Neural progenitor cell (in vitro differentiated cells): ENCODE results near the gene KCTD2.

ENCODE experiments used
- EZH2phosphoT487 ChIP-seq: fragments of 200-600 bp; sonication (generic); IDR thresholded peaks from 2 replicates; pipeline ENCODE4 v1.6.1; 2017; ENCODE audit warnings: antibody characterized with exemption
- TF ChIP-seq, protein P1 (sequence below): fragments of 200-600 bp; sonication (generic); IDR thresholded peaks from 2 replicates; pipeline ENCODE4 v1.5.1; 2017; ENCODE audit warnings: antibody characterized with exemption, mild to moderate bottlenecking

DNA sequence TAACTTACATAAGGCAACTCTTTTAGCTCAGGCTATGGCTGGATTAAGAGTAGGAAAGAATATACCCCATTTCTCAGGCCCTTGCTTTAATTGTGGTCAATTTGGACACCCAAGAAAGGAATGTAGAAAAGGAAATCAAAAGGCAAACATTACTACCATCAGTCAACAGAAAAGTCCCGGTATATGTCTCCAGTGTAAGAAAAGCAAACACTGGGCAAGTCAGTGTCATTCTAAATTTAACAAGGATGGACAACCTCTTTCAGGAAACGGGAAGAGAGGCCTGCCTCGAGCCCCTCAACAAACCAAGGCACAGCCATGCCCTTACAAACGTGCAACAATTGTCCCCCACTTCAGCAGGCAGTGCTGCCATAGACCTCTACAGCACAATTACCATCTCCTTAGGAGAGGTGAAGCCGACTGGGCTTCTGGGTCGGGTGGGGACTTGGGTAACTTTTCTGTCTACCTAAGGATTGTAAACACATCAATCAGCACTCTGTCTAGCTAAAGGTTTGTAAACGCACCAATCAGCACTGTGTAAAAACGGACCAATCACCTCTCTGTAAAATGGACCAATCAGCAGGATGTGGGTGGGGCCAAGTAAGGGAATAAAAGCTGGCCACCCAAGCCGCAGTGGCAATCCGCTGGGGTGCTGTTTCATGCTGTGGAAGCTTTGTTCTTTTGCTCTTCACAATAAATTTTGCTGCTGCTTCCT is 22.2 kb upstream of the KCTD2 start:
- TF ChIP-seq EZH2phosphoT487 = no peak
- TF ChIP-seq, protein P1, sequence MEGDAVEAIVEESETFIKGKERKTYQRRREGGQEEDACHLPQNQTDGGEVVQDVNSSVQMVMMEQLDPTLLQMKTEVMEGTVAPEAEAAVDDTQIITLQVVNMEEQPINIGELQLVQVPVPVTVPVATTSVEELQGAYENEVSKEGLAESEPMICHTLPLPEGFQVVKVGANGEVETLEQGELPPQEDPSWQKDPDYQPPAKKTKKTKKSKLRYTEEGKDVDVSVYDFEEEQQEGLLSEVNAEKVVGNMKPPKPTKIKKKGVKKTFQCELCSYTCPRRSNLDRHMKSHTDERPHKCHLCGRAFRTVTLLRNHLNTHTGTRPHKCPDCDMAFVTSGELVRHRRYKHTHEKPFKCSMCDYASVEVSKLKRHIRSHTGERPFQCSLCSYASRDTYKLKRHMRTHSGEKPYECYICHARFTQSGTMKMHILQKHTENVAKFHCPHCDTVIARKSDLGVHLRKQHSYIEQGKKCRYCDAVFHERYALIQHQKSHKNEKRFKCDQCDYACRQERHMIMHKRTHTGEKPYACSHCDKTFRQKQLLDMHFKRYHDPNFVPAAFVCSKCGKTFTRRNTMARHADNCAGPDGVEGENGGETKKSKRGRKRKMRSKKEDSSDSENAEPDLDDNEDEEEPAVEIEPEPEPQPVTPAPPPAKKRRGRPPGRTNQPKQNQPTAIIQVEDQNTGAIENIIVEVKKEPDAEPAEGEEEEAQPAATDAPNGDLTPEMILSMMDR = no peak
